ENCODE results near the gene OR14A16. TPM values are rescaled to one million over a fixed set of nuclear protein-coding genes. Genes with fewer than 3 reads are reported as not detected.

The OR14A16 gene
- total RNA-seq, 1 donor from 2014 or later, result not detected

GRCh38 chr1:247845693-247846017, 21.7 kb upstream of the OR14A16 start:
- no peaks in the 10 kb centered on the region for H3K36me3 Mint-ChIP-seq (ENCODE audit: unreplicated experiment)
- no peak for DNase-seq (ENCODE audit: extremely low spot score, unreplicated experiment)
- TF ChIP-seq CTCF (IDR thresholded peaks at IDR 0.05), result no peak
- H3K27ac Mint-ChIP-seq (ENCODE audit: unreplicated experiment), result no peak overlapping the region
- H3K9me3 Mint-ChIP-seq (ENCODE audit: unreplicated experiment), result no peaks in the 10 kb centered on the region
- H3K4me3 Mint-ChIP-seq (ENCODE audit: unreplicated experiment), result no peak overlapping the region
- H3K4me1 Mint-ChIP-seq (ENCODE audit: unreplicated experiment), result no peaks in the 10 kb centered on the region
- no peaks in the 10 kb centered on the region for H3K27me3 Mint-ChIP-seq (ENCODE audit: unreplicated experiment)

- H3K27ac Mint-ChIP-seq (ENCODE audit: unreplicated experiment), result no peak overlapping the region
- H3K36me3 Mint-ChIP-seq (ENCODE audit: unreplicated experiment), result no peaks in the 10 kb centered on the region
- H3K9me3 Mint-ChIP-seq (ENCODE audit: unreplicated experiment), result no peaks in the 10 kb centered on the region
- H3K4me1 Mint-ChIP-seq (ENCODE audit: unreplicated experiment), result no peaks in the 10 kb centered on the region
- TF ChIP-seq CTCF (IDR thresholded peaks at IDR 0.05), result no peak
- no peak overlapping the region for H3K4me3 Mint-ChIP-seq (ENCODE audit: unreplicated experiment)
- no peak for DNase-seq (ENCODE audit: extremely low spot score, unreplicated experiment)
- no peaks in the 10 kb centered on the region for H3K27me3 Mint-ChIP-seq (ENCODE audit: unreplicated experiment)
These were observed 21.2 kb upstream of the OR14A16 start for GRCh38 chr1:247845011-247845692.

- H3K36me3 Mint-ChIP-seq (ENCODE audit: unreplicated experiment), result no peaks in the 10 kb centered on the region
- H3K4me1 Mint-ChIP-seq (ENCODE audit: unreplicated experiment), result no peaks in the 10 kb centered on the region
- H3K27me3 Mint-ChIP-seq (ENCODE audit: unreplicated experiment), result no peaks in the 10 kb centered on the region
- no peak overlapping the region for H3K27ac Mint-ChIP-seq (ENCODE audit: unreplicated experiment)
- H3K9me3 Mint-ChIP-seq (ENCODE audit: unreplicated experiment), result peaks cover 4% of the 10 kb centered on the region
- TF ChIP-seq CTCF (IDR thresholded peaks at IDR 0.05), result no peak
- H3K4me3 Mint-ChIP-seq (ENCODE audit: unreplicated experiment), result no peak overlapping the region
- no peak for DNase-seq (ENCODE audit: extremely low spot score, unreplicated experiment)
These were observed 19.5 kb upstream of the OR14A16 start for GRCh38 chr1:247843411-247843810.

- TF ChIP-seq CTCF (IDR thresholded peaks at IDR 0.05), result no peak
- Mint-ChIP-seq H3K27me3 (ENCODE audit: unreplicated experiment) (no peaks in the 10 kb centered on the region), H3K4me1 (ENCODE audit: unreplicated experiment) (no peaks in the 10 kb centered on the region), H3K27ac (ENCODE audit: unreplicated experiment) (no peak within 1 kb of the TSS), H3K9me3 (ENCODE audit: unreplicated experiment) (peaks cover 15% of the 10 kb centered on the region), H3K36me3 (ENCODE audit: unreplicated experiment) (no peaks in the 10 kb centered on the region), H3K4me3 (ENCODE audit: unreplicated experiment) (no peak within 1 kb of the TSS)
- no peak for DNase-seq (ENCODE audit: extremely low spot score, unreplicated experiment)
These were observed 17.9 kb upstream of the OR14A16 start, which contains the start of gene OR11L1 for GRCh38 chr1:247841796-247842195. OR11L1 (minus strand) TSS chr1:247841896; CDS start chr1:247841896, 0 bp downstream.

- H3K9me3 Mint-ChIP-seq (ENCODE audit: unreplicated experiment), result peaks cover 15% of the 10 kb centered on the region
- no peaks in the 10 kb centered on the region for H3K36me3 Mint-ChIP-seq (ENCODE audit: unreplicated experiment)
- no peak for TF ChIP-seq CTCF (IDR thresholded peaks at IDR 0.05)
- no peak for DNase-seq (ENCODE audit: extremely low spot score, unreplicated experiment)
- H3K27me3 Mint-ChIP-seq (ENCODE audit: unreplicated experiment), result no peaks in the 10 kb centered on the region
- H3K4me1 Mint-ChIP-seq (ENCODE audit: unreplicated experiment), result no peaks in the 10 kb centered on the region
- no peak overlapping the region for H3K27ac Mint-ChIP-seq (ENCODE audit: unreplicated experiment)
- no peak overlapping the region for H3K4me3 Mint-ChIP-seq (ENCODE audit: unreplicated experiment)
These were observed 16.9 kb upstream of the OR14A16 start for GRCh38 chr1:247840818-247841217.
